SHP77 (cell line): ENCODE measurements around the gene UBE3B.
A peak's percentile ranks its signal among the peaks of the same experiment; 100 is the strongest.

Experiments used
- DNase-seq, 2 experiments: peaks; one replicate each; lab custom pipeline; 2025; lab: John Stamatoyannopoulos, UW

The UBE3B gene

DNA sequence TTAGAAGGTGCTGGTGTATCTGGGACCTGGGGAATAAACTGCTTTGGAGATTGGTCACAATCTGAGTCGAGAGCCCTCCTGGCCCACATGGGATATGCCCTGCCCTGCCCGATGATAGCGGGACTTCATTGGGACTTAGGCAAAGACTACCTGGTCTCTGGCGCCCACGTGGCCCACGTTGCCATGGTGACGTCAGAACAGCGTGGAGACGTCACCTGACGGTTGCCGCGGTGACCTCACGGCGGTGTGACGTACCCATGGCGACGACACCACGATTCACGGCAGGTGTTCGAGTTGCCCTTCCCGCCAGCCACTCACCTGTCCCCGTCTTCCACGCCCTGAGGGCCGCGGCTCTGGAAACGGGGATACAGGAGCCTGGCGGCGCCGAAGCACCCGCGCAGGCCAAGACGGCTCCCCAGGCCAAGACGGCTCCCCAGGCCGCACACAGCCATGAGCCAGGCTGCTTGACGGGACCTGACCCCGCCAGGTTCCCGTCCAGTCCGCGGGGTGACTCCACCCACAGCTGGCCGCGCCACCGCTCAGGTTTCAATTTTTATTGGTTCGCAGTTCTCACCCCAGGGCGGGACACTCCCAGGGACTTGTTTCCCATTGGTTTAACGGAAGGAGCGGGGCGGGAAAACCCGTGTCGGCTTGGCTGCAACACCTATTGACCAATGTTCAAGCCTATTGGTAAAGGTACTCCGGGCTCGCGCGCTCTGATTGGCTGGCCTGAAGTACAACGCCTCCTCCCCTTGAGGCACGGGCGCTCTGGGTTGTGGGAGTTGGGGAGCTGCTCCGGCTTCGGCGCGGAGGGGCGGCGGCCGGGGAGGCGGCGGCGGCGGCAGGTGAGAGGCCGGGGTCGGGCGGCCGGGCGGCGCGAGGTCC lies 95.8 kb downstream of the UBE3B start, which contains the start of the genes MMAB and MVK:
Gene MMAB (minus strand): TSS at position 476 of the 885 bp plus-strand sequence. CDS start 24 bp downstream, at position 452.
Gene MVK (plus strand): TSS at position 766 of the 885 bp plus-strand sequence. CDS start 1,029 bp downstream, outside the sequence.
- DNase-seq, result peak; percentile 98 to 99

DNA sequence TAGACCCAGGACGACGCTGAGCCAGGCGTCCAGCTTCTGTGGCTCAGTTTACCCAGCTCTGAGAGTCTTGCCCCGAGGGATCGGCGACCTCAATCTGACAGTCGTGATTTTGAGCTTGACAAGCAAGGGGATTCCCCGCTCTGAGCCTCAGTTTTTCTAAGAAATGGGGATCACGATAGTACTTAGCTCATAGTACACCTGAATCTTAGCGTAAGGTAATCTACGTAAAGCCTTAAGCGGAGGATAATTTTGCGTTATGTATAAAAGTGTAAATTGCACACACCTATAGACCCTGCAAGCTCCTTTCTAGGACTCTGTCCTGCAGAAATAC lies 96.4 kb downstream of the UBE3B start:
- DNase-seq, result no peak

GRCh38 chr12:109575683-109576082 lies 98.2 kb downstream of the UBE3B start:
- no peak for DNase-seq

DNA sequence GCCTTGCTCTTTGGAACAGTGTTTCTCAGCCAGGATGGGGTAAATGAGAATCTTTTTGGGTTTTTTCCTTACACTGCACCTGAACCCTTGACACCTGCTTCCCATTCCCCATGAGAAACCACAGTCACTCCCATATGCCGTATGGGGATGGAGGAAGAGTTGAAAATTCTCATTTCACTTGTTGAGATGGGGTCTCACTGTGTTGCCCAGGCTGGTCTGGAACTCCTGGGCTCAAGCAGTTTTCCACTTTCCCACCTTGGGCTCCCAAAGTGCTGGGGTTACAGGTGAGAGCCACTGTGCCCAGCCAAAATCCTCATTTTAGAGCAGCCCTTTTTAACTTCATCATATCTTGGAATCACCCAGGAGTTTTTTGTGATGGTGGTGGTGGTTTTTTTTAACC lies 99.9 kb downstream of the UBE3B start:
- DNase-seq, result no peak

GRCh38 chr12:109578330-109578927 lies 101.0 kb downstream of the UBE3B start:
- no peak for DNase-seq

DNA sequence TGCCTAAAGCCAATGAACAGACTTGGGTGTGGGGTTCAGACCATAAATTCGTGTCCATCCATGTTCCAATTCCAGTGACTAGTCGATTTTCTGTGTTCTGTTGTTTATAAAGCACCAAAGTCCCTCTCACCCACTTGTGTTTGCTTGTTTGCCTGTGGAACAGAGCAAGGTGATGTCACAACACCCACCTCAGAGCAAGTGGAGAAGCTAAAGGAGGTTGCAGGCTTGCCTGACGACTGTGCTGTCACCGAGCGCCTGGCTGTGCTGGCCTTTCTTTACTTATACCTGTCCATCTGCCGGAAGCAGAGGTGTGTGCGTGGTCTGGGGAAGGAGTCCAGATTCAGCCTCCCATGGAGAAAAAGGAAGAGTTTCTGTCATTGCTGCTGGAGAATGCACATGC lies 102.2 kb downstream of the UBE3B start:
- no peak for DNase-seq

DNA sequence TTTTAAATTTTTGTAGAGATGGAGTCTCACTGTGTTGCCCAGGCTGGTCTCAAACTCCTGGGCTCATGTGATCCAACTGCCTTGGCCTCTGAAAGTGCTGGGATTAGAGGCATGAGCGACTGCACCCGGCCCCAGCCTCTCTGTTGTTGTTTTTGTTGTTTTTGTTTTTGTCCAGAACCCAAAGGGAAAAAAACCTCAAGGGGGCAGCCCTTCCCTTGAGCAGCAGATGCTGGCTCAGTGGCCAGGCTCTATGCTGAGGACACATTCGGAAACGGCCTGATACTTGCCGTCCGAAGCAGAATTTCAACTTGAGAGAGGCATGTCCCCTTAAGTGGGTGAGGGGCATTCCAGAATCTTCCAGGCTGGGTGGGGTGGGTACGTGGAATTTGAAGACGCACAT lies 102.8 kb downstream of the UBE3B start:
- DNase-seq, result no peak

GRCh38 chr12:109580684-109581333 lies 103.4 kb downstream of the UBE3B start:
- no peak for DNase-seq

DNA sequence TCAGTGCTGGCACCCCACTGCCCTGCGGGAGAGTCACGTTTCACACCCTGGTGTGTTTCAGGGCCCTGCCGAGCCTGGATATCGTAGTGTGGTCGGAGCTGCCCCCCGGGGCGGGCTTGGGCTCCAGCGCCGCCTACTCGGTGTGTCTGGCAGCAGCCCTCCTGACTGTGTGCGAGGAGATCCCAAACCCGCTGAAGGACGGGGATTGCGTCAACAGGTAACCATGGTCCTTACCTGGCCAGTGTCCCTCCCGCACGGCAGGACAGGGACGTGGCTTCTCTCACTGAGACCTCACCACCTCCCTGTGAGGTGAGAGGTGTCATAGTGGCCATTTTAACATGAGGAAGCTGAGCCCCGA lies 103.9 kb downstream of the UBE3B start:
- DNase-seq, result no peak

- no peak for DNase-seq
Measured at GRCh38 chr12:109581856-109582255, 104.4 kb downstream of the UBE3B start.

GRCh38 chr12:109582636-109583035 lies 105.2 kb downstream of the UBE3B start:
- DNase-seq, result peak in 1 of 2 experiments; percentile 26

GRCh38 chr12:109583733-109584132 lies 106.3 kb downstream of the UBE3B start:
- no peak for DNase-seq
